Mesothelial cell of epicardium (in vitro differentiated cells): ENCODE measurements around the gene TBXAS1. TPM values are rescaled to one million over a fixed set of nuclear protein-coding genes. Genes with fewer than 3 reads are reported as not detected.
A peak's percentile ranks its signal among the peaks of the same experiment; 100 is the strongest.

Experiments used
- DNase-seq, 2 experiments: peaks; one replicate each; pipeline ENCODE4 v3.0.0; 2021; ENCODE audit warnings: low spot score in 2 of 2; ENCODE audit not compliant: unreplicated experiment in 2 of 2
- H3K27ac Mint-ChIP-seq: 2 replicates; pipeline ENCODE4 v1.8.0; 2021; ENCODE audit warnings: mixed read lengths
- H3K27me3 Mint-ChIP-seq: 2 replicates; pipeline ENCODE4 v1.8.0; 2021; ENCODE audit warnings: low read depth, mixed read lengths
- H3K36me3 Mint-ChIP-seq: 2 replicates; pipeline ENCODE4 v1.8.0; 2021; ENCODE audit warnings: mixed read lengths
- H3K4me1 Mint-ChIP-seq: 2 replicates; pipeline ENCODE4 v1.8.0; 2021; ENCODE audit warnings: mixed read lengths
- H3K4me3 Mint-ChIP-seq: 2 replicates; pipeline ENCODE4 v1.8.0; 2021; ENCODE audit warnings: mild to moderate bottlenecking, moderate library complexity, mixed read lengths
- H3K9me3 Mint-ChIP-seq: 2 replicates; pipeline ENCODE4 v1.8.0; 2021; ENCODE audit warnings: mixed read lengths
- CTCF ChIP-seq: fragments of 200-600 bp; sonication (generic); IDR thresholded peaks from one replicate; pipeline ENCODE4 v1.5.0; 2021; ENCODE audit warnings: antibody characterized with exemption; ENCODE audit not compliant: unreplicated experiment
- total RNA-seq: library from RNA; stranded (reverse); gene quantifications from 3 replicates; pipeline ENCODE4 v1.2.1, GENCODE V29; 2021

TBXAS1 gene
- total RNA-seq, 1 donor from 2014 or later, result 3.1 TPM

DNA sequence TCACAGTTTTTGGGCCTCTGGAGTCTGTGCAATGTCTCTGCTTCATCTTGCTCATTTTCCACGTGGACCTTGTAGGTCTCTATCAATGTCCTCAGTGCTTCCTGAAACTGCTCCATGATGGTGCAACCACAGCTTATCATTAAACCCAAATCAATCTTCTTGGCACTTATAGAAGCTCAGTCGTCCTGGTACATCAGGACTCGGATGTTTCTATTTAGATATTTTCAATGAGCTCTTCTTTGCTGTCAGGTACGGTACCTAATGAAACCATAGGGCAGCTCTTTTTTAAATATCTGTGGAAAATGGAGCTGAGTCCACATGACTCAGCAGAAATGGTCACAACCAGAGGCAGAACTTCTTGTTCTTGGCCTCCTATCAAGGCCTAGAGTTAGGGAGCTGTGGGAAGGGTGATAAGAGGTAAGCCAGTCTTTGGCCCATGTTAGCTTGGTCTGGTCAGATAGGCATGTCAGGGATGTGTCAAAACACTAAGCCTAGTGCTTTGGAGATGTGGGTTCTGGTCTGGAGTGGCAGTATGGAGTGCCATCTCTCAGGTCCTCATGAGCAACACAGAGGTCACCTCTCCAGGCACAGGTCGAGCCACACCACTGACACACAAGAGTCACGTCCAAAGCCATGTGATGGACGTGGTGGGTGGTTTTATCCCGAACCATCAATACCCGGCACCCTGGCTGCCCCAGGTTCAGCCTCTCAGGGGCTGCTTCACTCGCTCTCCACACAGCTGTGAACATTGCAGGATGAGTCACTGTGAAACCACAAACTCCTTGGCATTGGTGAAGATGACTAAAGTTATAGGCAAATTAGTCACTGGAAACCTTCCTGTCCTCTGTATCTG lies 87.0 kb downstream of the TBXAS1 start:
- no peak for DNase-seq
- no peak overlapping the region for H3K4me3 Mint-ChIP-seq
- H3K4me1 Mint-ChIP-seq, result peaks cover 20% of the 10 kb centered on the region
- TF ChIP-seq CTCF, result no peak
- peaks cover 9% of the 10 kb centered on the region for H3K27me3 Mint-ChIP-seq
- H3K27ac Mint-ChIP-seq, result no peak overlapping the region
- no peaks in the 10 kb centered on the region for H3K9me3 Mint-ChIP-seq
- H3K36me3 Mint-ChIP-seq, result no peaks in the 10 kb centered on the region

DNA sequence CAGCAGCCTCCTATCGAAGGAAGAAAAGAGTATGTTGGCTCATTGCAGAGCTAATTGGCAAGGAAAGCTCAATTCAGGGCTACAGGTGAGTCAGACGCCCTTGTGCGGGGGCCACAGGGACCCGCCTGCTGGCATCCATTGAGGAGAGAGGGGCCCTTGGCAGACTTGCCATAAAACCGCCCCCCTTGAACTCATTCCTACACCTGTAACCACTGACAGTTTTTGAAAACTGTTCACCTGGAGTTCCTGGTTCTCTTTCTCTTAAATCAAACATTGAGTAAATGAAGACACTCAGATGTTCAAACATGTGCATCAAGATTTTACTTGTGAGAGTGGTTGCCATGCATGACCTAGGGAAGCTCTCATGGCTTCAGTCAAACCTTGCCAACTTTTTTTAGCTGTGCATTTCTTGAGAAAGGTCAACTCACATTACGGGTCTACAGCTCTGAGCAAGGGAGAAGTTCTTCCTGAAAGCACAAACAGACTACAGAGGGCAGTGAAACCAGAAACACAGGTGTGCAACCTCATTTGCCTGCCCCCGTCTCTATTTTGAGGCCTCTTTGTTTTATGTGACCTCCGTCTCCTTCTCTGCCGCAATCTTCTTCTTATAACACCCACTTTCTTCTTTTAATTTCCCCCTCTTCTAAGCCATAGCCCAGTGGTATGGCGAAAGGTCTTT lies 87.8 kb downstream of the TBXAS1 start:
- no peaks in the 10 kb centered on the region for H3K36me3 Mint-ChIP-seq
- no peak for TF ChIP-seq CTCF
- no peak overlapping the region for H3K4me3 Mint-ChIP-seq
- no peaks in the 10 kb centered on the region for H3K9me3 Mint-ChIP-seq
- no peak for DNase-seq
- peaks cover 6% of the 10 kb centered on the region for H3K27me3 Mint-ChIP-seq
- H3K27ac Mint-ChIP-seq, result no peak overlapping the region
- peaks cover 20% of the 10 kb centered on the region for H3K4me1 Mint-ChIP-seq

DNA sequence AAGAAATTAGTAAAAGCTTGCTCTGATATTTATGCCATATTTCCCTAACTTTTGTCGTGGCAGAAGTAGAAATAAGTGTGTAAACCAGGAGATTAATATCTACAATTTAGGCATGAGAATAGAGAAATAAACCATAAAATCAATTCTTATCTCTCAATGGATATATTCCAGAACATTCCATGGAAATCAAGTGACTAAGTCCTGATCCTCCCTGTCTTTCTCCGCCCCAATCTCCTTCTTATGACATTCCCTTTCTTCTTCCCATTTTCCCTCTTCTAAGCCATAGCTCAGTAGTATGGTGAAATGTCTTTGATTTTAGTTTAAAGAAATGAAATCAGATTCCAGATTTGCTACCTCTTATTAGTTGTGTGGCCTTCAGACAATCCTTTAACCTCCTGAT lies 88.8 kb downstream of the TBXAS1 start:
- H3K36me3 Mint-ChIP-seq, result no peaks in the 10 kb centered on the region
- no peak overlapping the region for H3K27ac Mint-ChIP-seq
- H3K9me3 Mint-ChIP-seq, result no peaks in the 10 kb centered on the region
- no peak for TF ChIP-seq CTCF
- no peak for DNase-seq
- H3K27me3 Mint-ChIP-seq, result peaks cover 9% of the 10 kb centered on the region
- peaks cover 20% of the 10 kb centered on the region for H3K4me1 Mint-ChIP-seq
- H3K4me3 Mint-ChIP-seq, result no peak overlapping the region

DNA sequence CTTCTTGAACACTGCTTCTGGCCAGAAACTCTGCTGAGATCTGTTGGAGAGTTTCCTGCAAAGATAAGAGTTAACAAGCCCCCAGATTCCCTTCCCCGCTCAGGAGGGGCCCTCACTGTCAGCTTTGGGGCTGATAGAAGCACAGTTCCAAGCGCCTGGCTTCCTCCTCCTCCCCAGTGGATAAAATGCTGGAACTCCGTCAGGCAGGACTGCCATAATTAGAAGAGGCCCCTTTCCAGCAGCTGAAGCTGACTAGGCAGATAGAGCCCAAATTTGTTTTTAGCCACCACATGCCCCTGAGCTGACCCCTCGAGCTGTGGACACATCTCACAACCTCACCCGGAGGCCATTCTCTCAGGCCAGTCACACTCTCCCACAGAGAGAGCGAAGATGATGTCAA lies 89.4 kb downstream of the TBXAS1 start:
- DNase-seq, result no peak
- Mint-ChIP-seq H3K36me3 (no peaks in the 10 kb centered on the region), H3K27me3 (peaks cover 9% of the 10 kb centered on the region), H3K4me1 (peaks cover 20% of the 10 kb centered on the region), H3K4me3 (no peak overlapping the region), H3K27ac (peak overlapping the region; percentile 40), H3K9me3 (no peaks in the 10 kb centered on the region)
- no peak for TF ChIP-seq CTCF

DNA sequence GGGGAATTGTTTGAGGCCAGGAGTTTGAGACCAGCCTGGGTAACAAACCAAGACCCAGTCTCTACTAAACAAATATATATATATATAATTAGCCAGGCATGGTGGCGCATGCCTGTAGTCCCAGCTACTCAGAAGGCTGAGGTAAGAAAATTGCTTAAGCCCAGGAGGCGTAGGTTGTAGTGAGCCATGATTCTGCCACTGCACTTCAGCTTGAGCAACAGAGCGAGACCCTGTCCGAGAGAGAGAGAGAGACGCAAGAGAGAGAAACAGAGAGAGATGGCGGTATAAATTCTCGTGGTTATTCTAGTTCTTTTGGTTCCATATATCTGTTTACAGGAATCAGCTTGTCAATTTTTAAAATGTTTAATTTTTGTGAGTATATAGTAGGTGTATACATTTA lies 94.0 kb downstream of the TBXAS1 start:
- H3K4me3 Mint-ChIP-seq, result no peak overlapping the region
- TF ChIP-seq CTCF, result no peak

More for the DNA sequence above, 94.0 kb downstream of the TBXAS1 start:
- DNase-seq, result no peak
- Mint-ChIP-seq H3K4me1 (peaks cover 5% of the 10 kb centered on the region), H3K27me3 (peaks cover 34% of the 10 kb centered on the region), H3K27ac (no peak overlapping the region), H3K36me3 (no peaks in the 10 kb centered on the region), H3K9me3 (peaks cover 21% of the 10 kb centered on the region)
